SIG-M5 treated with dmso at 0.1 percent for 504 hours (cell line): ENCODE measurements around the gene RNF223.

ENCODE experiments used
- DNase-seq: peaks from one replicate; lab custom pipeline; 2025; ENCODE audit not compliant: unreplicated experiment; lab: John Stamatoyannopoulos, UW

Gene RNF223

DNA sequence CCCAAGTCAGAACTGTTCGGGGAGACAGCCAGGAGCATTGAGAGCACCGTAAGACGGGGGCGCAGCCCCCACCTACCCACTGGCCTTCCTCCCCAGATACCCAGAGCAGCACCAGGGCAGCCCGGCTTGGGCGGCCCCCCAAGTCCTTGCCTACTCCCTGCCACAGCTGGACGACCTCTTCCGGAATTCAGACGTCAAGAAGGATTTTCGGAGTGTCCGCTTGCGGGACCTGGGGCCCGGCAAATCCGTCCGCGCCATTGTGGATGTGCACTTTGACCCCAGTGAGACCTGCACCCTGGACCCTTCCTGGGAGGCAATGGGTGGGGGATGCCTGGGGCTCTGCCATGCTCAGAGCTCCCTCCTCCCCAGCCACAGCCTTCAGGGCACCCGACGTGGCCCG, 26.7 kb downstream of the RNF223 start:
- DNase-seq, result no peak

GRCh38 chr1:1046767-1047166, 27.3 kb downstream of the RNF223 start:
- no peak for DNase-seq

DNA sequence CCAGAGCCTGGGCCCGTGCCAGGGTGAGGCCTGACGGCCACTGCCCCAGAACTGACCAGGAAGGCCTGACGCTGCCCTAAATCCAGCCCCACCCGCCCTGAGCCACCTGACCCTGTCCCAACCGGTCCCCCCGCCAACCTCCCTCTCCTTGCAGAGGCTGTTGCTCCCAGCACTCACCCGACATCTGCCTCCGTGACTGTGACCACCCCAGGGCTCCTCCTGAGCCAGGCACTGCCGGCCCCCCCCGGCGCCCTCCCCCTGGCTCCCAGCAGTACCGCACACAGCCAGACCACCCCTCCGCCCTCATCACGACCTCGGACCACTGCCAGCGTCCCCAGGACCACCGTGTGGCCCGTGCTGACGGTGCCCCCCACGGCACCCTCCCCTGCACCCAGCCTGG, 27.9 kb downstream of the RNF223 start:
- DNase-seq, result no peak

- DNase-seq, result no peak
These were observed 29.0 kb downstream of the RNF223 start for GRCh38 chr1:1045129-1045528.

GRCh38 chr1:1044455-1045078, 29.5 kb downstream of the RNF223 start:
- DNase-seq, result no peak

- DNase-seq, result no peak
These were observed 30.2 kb downstream of the RNF223 start for GRCh38 chr1:1043921-1044320.

GRCh38 chr1:1043411-1043810, 30.7 kb downstream of the RNF223 start:
- no peak for DNase-seq

DNA sequence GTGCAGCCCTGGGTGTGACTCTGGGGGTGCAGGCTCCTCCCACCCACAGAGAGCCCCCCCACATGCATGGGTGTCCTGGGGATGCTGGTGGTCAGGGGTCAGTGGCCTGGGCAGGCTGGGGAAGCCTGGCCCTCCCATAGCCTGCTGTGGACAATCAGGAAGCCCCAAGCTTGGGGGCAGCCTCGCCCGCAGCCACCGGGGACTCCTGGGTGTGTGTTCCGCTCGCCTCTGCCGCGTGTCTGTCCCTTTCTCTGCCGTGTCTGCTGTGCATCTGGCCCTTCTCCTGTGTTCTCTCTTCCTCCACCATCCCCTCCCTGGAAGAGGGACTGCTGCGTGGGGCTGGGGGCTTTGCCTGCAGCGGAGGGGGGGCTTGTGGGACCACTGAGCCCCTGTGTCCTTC, 31.3 kb downstream of the RNF223 start:
- no peak for DNase-seq

GRCh38 chr1:1041873-1042272, 32.2 kb downstream of the RNF223 start:
- DNase-seq, result no peak

DNA sequence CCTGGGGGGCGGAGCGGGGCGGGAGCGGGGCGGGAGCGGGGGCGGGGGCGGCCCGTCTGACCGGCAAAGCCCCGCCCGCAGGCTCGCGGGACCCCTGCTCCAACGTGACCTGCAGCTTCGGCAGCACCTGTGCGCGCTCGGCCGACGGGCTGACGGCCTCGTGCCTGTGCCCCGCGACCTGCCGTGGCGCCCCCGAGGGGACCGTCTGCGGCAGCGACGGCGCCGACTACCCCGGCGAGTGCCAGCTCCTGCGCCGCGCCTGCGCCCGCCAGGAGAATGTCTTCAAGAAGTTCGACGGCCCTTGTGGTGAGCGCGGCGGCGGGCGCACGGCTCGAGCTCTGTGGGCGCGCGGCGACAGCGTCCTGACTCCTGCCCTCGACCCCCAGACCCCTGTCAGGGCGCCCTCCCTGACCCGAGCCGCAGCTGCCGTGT, 33.0 kb downstream of the RNF223 start:
- DNase-seq, result no peak

GRCh38 chr1:1040004-1040991, 33.8 kb downstream of the RNF223 start:
- peak; percentile 33 for DNase-seq

DNA sequence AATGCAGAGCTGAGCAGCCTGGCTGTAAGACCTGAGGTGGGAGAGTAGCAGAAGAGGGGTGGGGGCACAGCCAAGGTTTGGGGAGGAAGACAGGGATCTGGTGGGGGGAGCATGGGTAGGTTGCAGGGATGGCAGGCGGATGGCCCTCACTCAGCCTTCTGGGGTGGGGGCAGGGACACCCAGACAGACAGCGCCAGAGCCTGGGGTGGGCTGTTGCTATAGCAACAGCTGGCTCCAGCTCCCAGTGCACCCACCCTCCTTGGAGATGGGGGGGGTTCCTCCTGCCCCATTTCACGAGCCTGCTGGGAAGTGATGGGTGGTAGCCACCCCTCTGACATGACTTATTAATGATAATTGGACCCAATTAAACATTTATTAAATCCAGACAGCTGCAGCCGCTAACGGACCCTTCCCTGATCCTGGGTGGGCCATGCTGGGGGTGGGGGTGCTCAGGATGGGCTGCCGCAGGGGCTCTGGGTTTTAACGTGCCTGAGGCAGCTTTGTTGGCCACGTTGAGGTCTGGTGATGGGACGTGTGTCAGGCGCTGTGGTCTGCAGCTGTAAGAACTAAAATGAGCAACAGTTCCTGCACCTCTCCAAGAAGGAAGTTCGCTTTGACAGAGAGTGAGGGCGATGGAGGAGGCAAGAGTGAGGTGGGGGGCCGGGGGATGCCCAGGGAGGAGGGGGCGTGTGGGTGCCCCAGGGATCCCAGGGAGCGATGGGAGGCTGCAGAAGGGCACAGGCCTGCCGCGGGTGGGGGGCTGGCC, 34.8 kb downstream of the RNF223 start:
- peak; percentile 32 for DNase-seq

DNA sequence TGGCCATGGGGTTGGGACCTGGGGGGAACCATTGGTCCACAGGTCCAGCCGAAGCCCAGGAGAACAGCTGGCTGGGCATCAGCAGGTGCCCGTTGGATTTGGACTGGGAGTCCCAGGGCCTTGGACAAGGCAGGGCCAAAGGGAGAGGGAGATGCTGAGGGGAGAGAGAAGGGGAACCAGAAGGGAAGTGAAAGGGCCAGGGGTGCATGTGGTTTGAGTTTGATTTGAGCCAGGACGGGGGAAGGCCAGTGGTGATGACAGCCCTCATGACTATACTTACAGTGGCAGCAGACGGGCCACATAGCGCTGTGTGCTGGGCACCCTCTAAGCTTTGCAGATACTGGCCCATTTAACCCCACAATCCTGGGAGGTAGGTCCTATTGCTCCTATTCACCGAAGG, 35.4 kb downstream of the RNF223 start:
- DNase-seq, result peak; percentile 69

DNA sequence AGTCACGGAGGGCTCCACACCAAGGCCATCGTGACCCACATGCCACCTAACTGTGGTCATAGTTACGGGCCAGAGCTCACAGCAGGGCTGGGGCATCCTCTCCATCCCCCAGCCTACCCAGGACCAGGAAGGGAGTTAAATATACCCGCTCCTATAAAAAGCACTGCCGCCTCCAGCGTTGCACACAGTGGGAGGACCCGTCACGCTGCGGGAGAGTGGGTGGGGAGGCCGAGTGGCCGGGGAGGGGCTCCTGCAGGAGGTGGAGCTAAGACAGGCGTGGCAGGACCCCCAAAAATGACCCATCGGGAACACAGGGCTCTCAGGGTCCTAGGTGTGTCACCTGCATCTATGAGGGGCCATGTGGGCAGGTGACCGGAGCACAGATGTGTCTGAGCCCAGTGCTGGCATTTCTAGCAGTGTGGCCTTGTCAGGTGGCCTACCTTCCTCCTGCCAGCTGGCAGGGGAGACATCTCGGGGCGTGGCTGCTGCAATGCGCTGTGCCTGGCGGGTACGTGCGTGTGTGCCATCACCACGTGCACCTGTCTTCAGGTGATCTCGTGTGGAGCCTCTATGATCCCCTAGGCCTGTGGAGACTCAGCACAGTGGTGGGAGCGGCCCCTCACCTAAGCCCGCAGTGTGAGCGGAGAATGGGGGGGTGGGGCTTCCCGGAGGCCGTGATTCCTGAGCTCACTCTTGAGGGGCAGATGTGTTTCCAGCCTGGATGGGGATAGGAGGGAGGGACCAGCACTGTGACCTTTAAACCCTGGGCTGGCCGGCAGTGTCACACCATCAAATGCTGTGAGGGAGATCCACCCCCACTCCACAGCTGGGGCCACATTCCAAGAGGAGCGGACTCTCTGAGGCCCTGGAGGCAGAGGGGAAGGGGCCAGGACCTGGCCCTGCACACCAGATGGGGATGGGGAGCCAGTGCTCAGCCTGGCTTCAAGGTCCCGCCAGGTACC, 36.5 kb downstream of the RNF223 start:
- no peak for DNase-seq

DNA sequence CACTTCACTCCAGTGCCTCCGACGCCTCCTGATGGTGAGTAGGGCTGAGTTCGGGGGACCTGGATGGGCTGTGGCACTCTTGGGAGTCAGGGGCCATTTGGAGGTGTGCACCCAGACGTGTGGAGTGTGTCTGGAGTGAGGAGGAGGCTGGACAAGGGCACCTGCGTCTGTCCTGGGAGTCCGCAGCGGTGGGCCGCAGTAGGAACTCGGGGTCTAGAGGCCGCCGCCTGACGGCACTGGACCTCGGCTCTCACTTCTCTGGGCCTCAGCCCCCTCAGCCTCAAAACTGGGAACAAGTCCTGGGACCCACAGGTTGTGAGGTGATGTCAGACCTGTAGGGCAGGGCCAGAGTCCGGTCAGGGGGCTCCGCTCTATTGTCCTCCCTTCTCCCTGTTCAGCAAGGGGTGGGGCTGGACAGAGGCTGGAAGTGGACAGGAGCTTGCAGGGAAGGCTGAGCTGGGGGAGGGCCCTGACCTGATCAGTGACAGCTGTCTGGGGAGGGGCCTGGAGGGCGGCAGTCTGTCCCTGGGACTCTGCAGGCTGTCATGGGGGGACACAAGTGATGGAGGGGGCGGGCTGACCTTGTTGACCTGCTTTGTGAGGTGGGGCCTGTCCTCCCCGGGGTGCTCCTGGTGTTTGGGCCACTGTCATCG, 38.7 kb downstream of the RNF223 start:
- DNase-seq, result no peak

DNA sequence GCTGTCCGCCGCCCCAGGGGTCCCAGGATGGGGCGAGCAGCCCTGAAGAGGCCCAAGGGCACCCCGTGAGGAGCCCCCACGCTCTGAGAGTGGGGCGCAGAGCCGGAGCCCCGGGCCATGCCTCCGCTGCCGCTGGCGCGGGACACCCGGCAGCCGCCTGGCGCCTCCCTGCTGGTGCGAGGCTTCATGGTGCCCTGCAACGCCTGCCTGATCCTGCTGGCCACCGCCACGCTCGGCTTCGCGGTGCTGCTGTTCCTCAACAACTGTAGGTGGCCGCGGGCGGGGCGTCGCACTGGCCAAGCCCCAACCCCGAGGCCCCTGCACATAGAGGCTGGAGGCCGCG, 39.7 kb downstream of the RNF223 start:
- no peak for DNase-seq

GRCh38 chr1:1033731-1034438, 40.2 kb downstream of the RNF223 start:
- DNase-seq, result no peak

GRCh38 chr1:1033009-1033587, 41.0 kb downstream of the RNF223 start:
- DNase-seq, result peak; percentile 68

GRCh38 chr1:1032424-1032823, 41.7 kb downstream of the RNF223 start:
- no peak for DNase-seq
